NCI-H345 treated with DMSO at 0.1 percent for 48 hours (cell line): ENCODE measurements around the gene CCDC197.

Source experiments
- DNase-seq: peaks from one replicate; lab custom pipeline; 2025; ENCODE audit not compliant: unreplicated experiment; lab: John Stamatoyannopoulos, UW

The CCDC197 gene

GRCh38 chr14:93960774-93961438, 36.2 kb upstream of the CCDC197 start:
- DNase-seq = no peak

GRCh38 chr14:93961620-93962019, 35.5 kb upstream of the CCDC197 start:
- no peak for DNase-seq

GRCh38 chr14:93962701-93963601, 34.1 kb upstream of the CCDC197 start:
- no peak for DNase-seq

- DNase-seq = no peak
These were observed 33.4 kb upstream of the CCDC197 start for GRCh38 chr14:93963692-93964091.

GRCh38 chr14:93964281-93964680, 32.8 kb upstream of the CCDC197 start:
- no peak for DNase-seq

- DNase-seq = no peak
These were observed 32.2 kb upstream of the CCDC197 start for GRCh38 chr14:93964820-93965286.

GRCh38 chr14:93965287-93965821, 31.7 kb upstream of the CCDC197 start:
- no peak for DNase-seq

GRCh38 chr14:93965946-93966474, 31.1 kb upstream of the CCDC197 start:
- DNase-seq = no peak

GRCh38 chr14:93967637-93968250, 29.4 kb upstream of the CCDC197 start:
- DNase-seq = no peak

- no peak for DNase-seq
These were observed 27.8 kb upstream of the CCDC197 start for GRCh38 chr14:93969082-93969828.

- DNase-seq = peak; percentile 13
These were observed 26.5 kb upstream of the CCDC197 start for GRCh38 chr14:93970585-93970964.

- no peak for DNase-seq
These were observed 26.0 kb upstream of the CCDC197 start for GRCh38 chr14:93970965-93971634.

GRCh38 chr14:93971635-93972027, 25.5 kb upstream of the CCDC197 start:
- DNase-seq = no peak

- no peak for DNase-seq
These were observed 24.4 kb upstream of the CCDC197 start for GRCh38 chr14:93972618-93973205.

- DNase-seq = no peak
These were observed 23.5 kb upstream of the CCDC197 start for GRCh38 chr14:93973607-93974006.

- DNase-seq = no peak
These were observed 22.8 kb upstream of the CCDC197 start for GRCh38 chr14:93974299-93974698.

GRCh38 chr14:93974833-93975232, 22.3 kb upstream of the CCDC197 start:
- no peak for DNase-seq

GRCh38 chr14:93975791-93976476, 21.2 kb upstream of the CCDC197 start:
- DNase-seq = no peak

GRCh38 chr14:93976477-93977057, 20.5 kb upstream of the CCDC197 start, which contains the start of gene ASB2:
ASB2 (minus strand) TSS chr14:93976570; CDS start chr14:93964539, 12,031 bp downstream.
- DNase-seq = no peak
